ENCODE results near the gene LZTR1. TPM values are rescaled to one million over a fixed set of nuclear protein-coding genes. Genes with fewer than 3 reads are reported as not detected.

LZTR1 gene
- total and polyA plus RNA-seq, 2 of the 4 experiments (the other 2 are of a cell fraction): 22.8 to 41.3 TPM

GRCh38 chr22:20977516-20978170 lies 4.5 kb upstream of the LZTR1 start:
- H3K14ac ChIP-seq (replicated peaks; ENCODE audit: low read depth, low read length): no peak overlapping the region
- DNase-seq (no peak), ATAC-seq (ENCODE audit: low read depth) (no peak)
- in situ Hi-C loops (cut with MboI; ENCODE audit: low sequenced_read_pairs): no loop called here
- H3K4me1 ChIP-seq (ENCODE audit: control insufficient read depth, insufficient read depth, low read length): peaks cover 5% of the 10 kb centered on the region
- H4K91ac ChIP-seq (ENCODE audit: insufficient read depth, low read depth, low read length): no peak overlapping the region
- H2AK5ac ChIP-seq (ENCODE audit: low read depth, low read length): no peak overlapping the region
- no peak overlapping the region for H3K4me3 ChIP-seq (ENCODE audit: insufficient read depth, low read depth, low read length)
- H2BK120ac ChIP-seq (ENCODE audit: low read depth, low read length): no peak overlapping the region
- 68% methylated on average over 5 of the region's 17 CpGs; no CpG with 5 or more reads in 1 of the 2 experiments for WGBS, 2 experiments (ENCODE audit: extremely low coverage in 2 of 2, insufficient read length in 1 of 2)
- H3K9me3 ChIP-seq (ENCODE audit: control insufficient read depth, insufficient read depth, low read length): peaks cover 10% of the 10 kb centered on the region
- H3K79me1 ChIP-seq (ENCODE audit: low read depth in 1 of 2, low read length in 2 of 2): peaks cover 9 to 19% of the 10 kb centered on the region in 2 experiments; a peak in 3 of 4 replicates
- H3K36me3 ChIP-seq (ENCODE audit: control insufficient read depth, insufficient read depth, low read length): no peaks in the 10 kb centered on the region
- dilution Hi-C loops (cut with HindIII; ENCODE audit: low sequenced_read_pairs, unreplicated experiment): no loop called here
- no peak overlapping the region for H2BK15ac ChIP-seq (ENCODE audit: low read depth, low read length)
- no peak overlapping the region for H3K18ac ChIP-seq (ENCODE audit: low read depth, low read length)
- no peak overlapping the region for H2BK5ac ChIP-seq (ENCODE audit: low read depth, low read length, poor library complexity, severe bottlenecking)
- no peak overlapping the region for H2AFZ ChIP-seq (replicated peaks; ENCODE audit: low read length, poor library complexity)
- TF ChIP-seq CTCF (conservative IDR thresholded peaks at IDR 0.05; ENCODE audit: low read depth, low read length) (no peak), USF2 (IDR thresholded peaks at IDR 0.05; ENCODE audit: low read depth, low read length) (no peak), MAFK (IDR thresholded peaks at IDR 0.05; ENCODE audit: low read depth, low read length) (no peak), MAZ (IDR thresholded peaks at IDR 0.05; ENCODE audit: borderline replicate concordance, low read depth, low read length) (no peak), MXI1 (IDR thresholded peaks at IDR 0.05; ENCODE audit: borderline replicate concordance, low read depth, low read length) (no peak), POLR2A (IDR thresholded peaks at IDR 0.05; ENCODE audit: low read depth, low read length) (no peak)
- H3K27me3 ChIP-seq (ENCODE audit: control insufficient read depth, insufficient read depth, low read length): peaks cover 2% of the 10 kb centered on the region; the same call in 1 of the 2 replicates
- H3K4me2 ChIP-seq (ENCODE audit: low read depth, low read length): no peak overlapping the region
- no peak overlapping the region for H3K4ac ChIP-seq (ENCODE audit: low read depth, low read length)
- intact Hi-C loops (cut with micrococcal nuclease): no loop called here
- no TSS peak for BruUV-seq (replicated peaks)
- no peak overlapping the region for H2BK20ac ChIP-seq (ENCODE audit: low read depth, low read length)
- POLR2A ChIA-PET (ENCODE audit: unreplicated experiment): no interaction called here
- no peak overlapping the region for H3K9ac ChIP-seq (ENCODE audit: low read depth, low read length)
- H4K5ac ChIP-seq (ENCODE audit: low read depth, low read length): no peak overlapping the region
- H3K9me1 ChIP-seq (ENCODE audit: insufficient read depth, low read length): peaks cover 19% of the 10 kb centered on the region; the same call in 1 of the 2 replicates
- CTCF ChIA-PET: no interaction called here
- no peak overlapping the region for H4K8ac ChIP-seq (ENCODE audit: low read depth in 2 of 2, low read length in 2 of 2)
- H2AK9ac ChIP-seq (replicated peaks; ENCODE audit: low read depth, low read length, poor library complexity): no peak overlapping the region
- no peak overlapping the region for H3K23ac ChIP-seq (ENCODE audit: low read depth, low read length)
- no peak overlapping the region for H3K56ac ChIP-seq (ENCODE audit: extremely low read depth, insufficient read depth, low read length)
- no peaks in the 10 kb centered on the region for H4K20me1 ChIP-seq (ENCODE audit: insufficient read depth, low read length)
- no peak overlapping the region for H3K27ac ChIP-seq (ENCODE audit: insufficient read depth, low read length)
